Panc1 (cell line): ENCODE measurements around the gene SNRNP25. TPM values are rescaled to one million over a fixed set of nuclear protein-coding genes. Genes with fewer than 3 reads are reported as not detected.

Experiments used
- ATAC-seq: fragments of 200-7000 bp; cut with Tn5 transposase; 2 replicates; pipeline ENCODE4 v1.9.1; 2020; ENCODE audit warnings: mild to moderate bottlenecking, moderate library complexity
- BruUV-seq: library from RNA; stranded (reverse); fragments of 400-500 nt; replicated peaks from 2 replicates; lab custom pipeline; 2021; lab: Mats Ljungman, UMichigan
- CTCF ChIA-PET: fragments of 300-600 bp; sonication (Branson Sonifier 250); formaldehyde crosslinking; loops from one replicate; lab custom pipeline; 2022; ENCODE audit warnings: antibody characterized with exemption; lab: Charles Lee
- POLR2A ChIA-PET: fragments of 300-600 bp; sonication (Branson Sonifier 250); formaldehyde crosslinking; loops from one replicate; lab custom pipeline; 2022; ENCODE audit warnings: antibody characterized with exemption; lab: Charles Lee
- DNase-seq: peaks from one replicate; pipeline ENCODE4 v3.0.0-alpha.2; 2010; ENCODE audit warnings: low read depth, low spot score
- H3K27ac ChIP-seq: 2 replicates; pipeline ENCODE4 v1.5.1; 2011; ENCODE audit warnings: mild to moderate bottlenecking, low read length, inconsistent platforms
- H3K27me3 ChIP-seq: fragments of 200-500 bp; sonication (Bioruptor generic); 2 replicates; pipeline ENCODE4 v1.6.0; 2014; ENCODE audit warnings: low read length, inconsistent platforms; ENCODE audit not compliant: control insufficient read depth, insufficient read depth
- H3K36me3 ChIP-seq: fragments of 200-500 bp; sonication (Bioruptor generic); 2 replicates; pipeline ENCODE4 v1.5.1; 2014; ENCODE audit warnings: inconsistent platforms, mild to moderate bottlenecking, low read length, moderate library complexity; ENCODE audit not compliant: control insufficient read depth, insufficient read depth
- H3K4me1 ChIP-seq: 2 replicates; pipeline ENCODE4 v1.5.1; 2011; ENCODE audit warnings: inconsistent platforms, mild to moderate bottlenecking, low read length, moderate library complexity; ENCODE audit not compliant: control insufficient read depth, insufficient read depth
- H3K4me3 ChIP-seq, 2 experiments: 2 replicates each; pipeline ENCODE4 v1.5.1; 2011 to 2012; ENCODE audit warnings: low read depth in 2 of 2, low read length in 2 of 2, mild to moderate bottlenecking in 2 of 2, inconsistent platforms in 1 of 2, moderate library complexity in 1 of 2
- H3K9me3 ChIP-seq: fragments of 200-500 bp; sonication (Bioruptor generic); 2 replicates; pipeline ENCODE4 v1.5.1; 2014; ENCODE audit warnings: low read depth, mild to moderate bottlenecking, inconsistent platforms, low read length, moderate library complexity; ENCODE audit not compliant: control insufficient read depth, insufficient read depth
- CTCF ChIP-seq: fragments of 450-650 bp; IDR thresholded peaks from 2 replicates; pipeline ENCODE4 v1.5.1; 2017; ENCODE audit warnings: mild to moderate bottlenecking
- POLR2AphosphoS5 ChIP-seq: IDR thresholded peaks from 2 replicates; pipeline ENCODE4 v1.6.1; 2012; ENCODE audit warnings: mild to moderate bottlenecking, low read depth, low read length, moderate library complexity
- REST ChIP-seq, 2 experiments: IDR thresholded peaks; 2 replicates each; pipeline ENCODE4 v1.6.1; 2011 to 2012; ENCODE audit warnings: low read depth in 2 of 2, control low read depth in 1 of 2, low read length in 1 of 2, mild to moderate bottlenecking in 1 of 2, moderate library complexity in 1 of 2; ENCODE audit not compliant: insufficient read depth in 1 of 2
- SIN3A ChIP-seq: IDR thresholded peaks from 2 replicates; pipeline ENCODE4 v1.6.1; 2012; ENCODE audit warnings: low read depth, mild to moderate bottlenecking, low read length, moderate library complexity, borderline replicate concordance; ENCODE audit not compliant: insufficient read depth
- TCF7L2 ChIP-seq: IDR thresholded peaks from 2 replicates; pipeline ENCODE4 v1.6.1; 2011; ENCODE audit warnings: mild to moderate bottlenecking, low read depth, low read length, inconsistent platforms
- in situ Hi-C: cut with HindIII; loops from 2 replicates; pipeline ENCODE4 v1.10.0; 2016; ENCODE audit warnings: low sequenced_read_pairs, low pct_unique_long_range_greater_than_20kb
- intact Hi-C: fragments of 100-400 bp; cut with micrococcal nuclease; formaldehyde crosslinking; loops from one replicate; pipeline ENCODE4 v1.10.0; 2022; ENCODE audit not compliant: unreplicated experiment
- total RNA-seq: library from RNA; stranded (reverse); gene quantifications from one replicate; pipeline ENCODE4 v1.2.1, GENCODE V29; 2021; ENCODE audit not compliant: unreplicated experiment

Gene SNRNP25
- total RNA-seq, 1 experiment from 2014 or later = 83.5 TPM

- no peak for ATAC-seq
- Histone ChIP-seq H3K4me1 (peaks cover 63% of the 10 kb centered on the region), H3K27me3 (no peaks in the 10 kb centered on the region), H3K4me3 (no peak overlapping the region), H3K27ac (0 out of 2 replicates have a peak overlapping the region, but pooled peaks have one; percentile 11), H3K36me3 (no peaks in the 10 kb centered on the region), H3K9me3 (no peaks in the 10 kb centered on the region)
- POLR2A ChIA-PET = no interaction called here
- intact Hi-C loops = no loop called here
- TF ChIP-seq POLR2AphosphoS5 (no peak), REST (IDR thresholded peaks at IDR 0.05; ENCODE audit: insufficient read depth in 1 of 2, low read depth in 2 of 2, low read length in 1 of 2) (no peak), TCF7L2 (no peak), SIN3A (no peak), CTCF (no peak)
- BruUV-seq = no TSS peak
- CTCF ChIA-PET = interaction anchor here (0.5 to 1.2 kb wide), 4 partner anchors 9 to 333 kb away, joined by 3 to 6 read pairs (median 4); no protein-coding TSS in a partner anchor
- in situ Hi-C loops = no loop called here
- DNase-seq = no peak
Measured at GRCh38 chr16:74747-75334, 21.2 kb downstream of the SNRNP25 start.

- no peaks in the 10 kb centered on the region for H3K27me3 ChIP-seq
- POLR2A ChIA-PET = no interaction called here
- no TSS peak for BruUV-seq
- ATAC-seq (no peak), DNase-seq (no peak)
- TF ChIP-seq TCF7L2 = no peak
- no peak for TF ChIP-seq REST (IDR thresholded peaks at IDR 0.05; ENCODE audit: insufficient read depth in 1 of 2, low read depth in 2 of 2, low read length in 1 of 2)
- TF ChIP-seq CTCF = no peak
- no peak for TF ChIP-seq SIN3A
- TF ChIP-seq POLR2AphosphoS5 = no peak
- in situ Hi-C loops = no loop called here
- intact Hi-C loops = no loop called here
- no peaks in the 10 kb centered on the region for H3K9me3 ChIP-seq
- H3K36me3 ChIP-seq = no peaks in the 10 kb centered on the region
- H3K27ac ChIP-seq = peak overlapping the region; percentile 11; the same call in 1 of the 2 replicates
- H3K4me3 ChIP-seq = no peak overlapping the region
- peaks cover 53% of the 10 kb centered on the region for H3K4me1 ChIP-seq
- CTCF ChIA-PET = interaction anchor here (0.8 to 1.0 kb wide), 2 partner anchors 9 to 10 kb away, joined by 3 to 6 read pairs; no protein-coding TSS in a partner anchor
Measured at GRCh38 chr16:75580-76501, 22.2 kb downstream of the SNRNP25 start.
